GM23338 (cell line): ENCODE measurements around the gene KCNH6. TPM values are rescaled to one million over a fixed set of nuclear protein-coding genes. Genes with fewer than 3 reads are reported as not detected.

ENCODE experiments used
- ATAC-seq: fragments of 200-7000 bp; cut with Tn5 transposase; 3 replicates; pipeline ENCODE4 v1.9.1; 2020
- DNase-seq: peaks from one replicate; pipeline ENCODE4 v3.0.0-alpha.2; 2015; ENCODE audit warnings: low spot score
- H2AFZ ChIP-seq: fragments of 200-600 bp; sonication (generic); 2 replicates; pipeline ENCODE4 v1.8.0; 2016; ENCODE audit warnings: antibody characterized with exemption, mild to moderate bottlenecking, moderate library complexity
- H3F3A ChIP-seq: fragments of 200-600 bp; sonication (generic); replicated peaks from 2 replicates; pipeline ENCODE4 v1.8.0; 2017; ENCODE audit warnings: antibody characterized with exemption, mixed run types, low read depth
- H3K27ac ChIP-seq: fragments of 200-600 bp; sonication (generic); 2 replicates; pipeline ENCODE4 v1.6.1; 2016; ENCODE audit warnings: low read depth
- H3K27me3 ChIP-seq: fragments of 200-600 bp; sonication (generic); 2 replicates; pipeline ENCODE4 v1.8.0; 2016; ENCODE audit warnings: mild to moderate bottlenecking, mixed run types, moderate library complexity; ENCODE audit not compliant: insufficient read depth
- H3K36me3 ChIP-seq: fragments of 200-600 bp; sonication (generic); 2 replicates; pipeline ENCODE4 v1.8.0; 2016; ENCODE audit warnings: mild to moderate bottlenecking; ENCODE audit not compliant: insufficient read depth
- H3K4me1 ChIP-seq: fragments of 200-600 bp; sonication (generic); 2 replicates; pipeline ENCODE4 v1.8.0; 2016; ENCODE audit warnings: mild to moderate bottlenecking, moderate library complexity; ENCODE audit not compliant: insufficient read depth
- H3K4me2 ChIP-seq: fragments of 200-600 bp; sonication (generic); 2 replicates; pipeline ENCODE4 v1.7.1; 2017; ENCODE audit warnings: mixed run types
- H3K4me3 ChIP-seq: fragments of 200-600 bp; sonication (generic); 2 replicates; pipeline ENCODE4 v1.6.1; 2016; ENCODE audit warnings: mixed run types
- H3K79me2 ChIP-seq: fragments of 200-600 bp; sonication (generic); replicated peaks from 2 replicates; pipeline ENCODE4 v1.8.0; 2017; ENCODE audit warnings: mild to moderate bottlenecking; ENCODE audit not compliant: insufficient read depth
- H3K9me2 ChIP-seq: fragments of 200-600 bp; sonication (generic); 2 replicates; pipeline ENCODE4 v1.8.0; 2017; ENCODE audit not compliant: insufficient read depth
- H4K20me1 ChIP-seq: fragments of 200-600 bp; sonication (generic); replicated peaks from 2 replicates; pipeline ENCODE4 v1.8.0; 2017; ENCODE audit warnings: mild to moderate bottlenecking; ENCODE audit not compliant: insufficient read depth
- H3K27ac Mint-ChIP-seq: 2 replicates; pipeline ENCODE4 v1.8.0; 2020; ENCODE audit warnings: inconsistent platforms, mild to moderate bottlenecking, moderate library complexity, mixed read lengths
- H3K27me3 Mint-ChIP-seq: 3 replicates; pipeline ENCODE4 v1.8.0; 2022; ENCODE audit warnings: low read depth, mild to moderate bottlenecking, moderate library complexity, mixed read lengths, inconsistent platforms; ENCODE audit not compliant: insufficient read depth, poor library complexity
- H3K36me3 Mint-ChIP-seq: 3 replicates; pipeline ENCODE4 v1.8.0; 2021; ENCODE audit warnings: low read depth, mild to moderate bottlenecking, inconsistent platforms, moderate library complexity, mixed read lengths
- H3K4me1 Mint-ChIP-seq: 3 replicates; pipeline ENCODE4 v1.8.0; 2020; ENCODE audit warnings: mild to moderate bottlenecking, inconsistent platforms, mixed read lengths
- H3K4me3 Mint-ChIP-seq: 3 replicates; pipeline ENCODE4 v1.8.0; 2021; ENCODE audit warnings: moderate library complexity, mild to moderate bottlenecking, inconsistent platforms, mixed read lengths
- H3K9me3 Mint-ChIP-seq: 3 replicates; pipeline ENCODE4 v1.8.0; 2020; ENCODE audit warnings: moderate library complexity, mild to moderate bottlenecking, inconsistent platforms, mixed read lengths
- CREB1 ChIP-seq: fragments of 250-450 bp; sonication (Bioruptor Pico); IDR thresholded peaks from 2 replicates; pipeline ENCODE4 v1.5.0; 2020; ENCODE audit warnings: low read depth, mild to moderate bottlenecking, moderate library complexity
- polyA plus RNA-seq: library from polyadenylated mRNA; unstranded; fragments of >200 nt; fragmentation: Nextera tagmentation; extraction: Ambion mirVana; gene quantifications from 2 replicates; pipeline ENCODE4 v1.2.1, GENCODE V29; 2016
- total RNA-seq: library from RNA; depleted of rRNA; stranded (reverse); fragments of >200 nt; shearing (Covaris generic); gene quantifications from 2 replicates; pipeline ENCODE4 v1.2.3, GENCODE V29; 2014
- TF ChIP-seq, protein P1 (sequence below): fragments of 250-450 bp; sonication (Bioruptor Pico); IDR thresholded peaks from 2 replicates; pipeline ENCODE4 v1.5.0; 2020; ENCODE audit warnings: mild to moderate bottlenecking, moderate library complexity

The KCNH6 gene
- total and polyA plus RNA-seq, 2 experiments from 2014 or later = 1.3 to 2.8 TPM

DNA sequence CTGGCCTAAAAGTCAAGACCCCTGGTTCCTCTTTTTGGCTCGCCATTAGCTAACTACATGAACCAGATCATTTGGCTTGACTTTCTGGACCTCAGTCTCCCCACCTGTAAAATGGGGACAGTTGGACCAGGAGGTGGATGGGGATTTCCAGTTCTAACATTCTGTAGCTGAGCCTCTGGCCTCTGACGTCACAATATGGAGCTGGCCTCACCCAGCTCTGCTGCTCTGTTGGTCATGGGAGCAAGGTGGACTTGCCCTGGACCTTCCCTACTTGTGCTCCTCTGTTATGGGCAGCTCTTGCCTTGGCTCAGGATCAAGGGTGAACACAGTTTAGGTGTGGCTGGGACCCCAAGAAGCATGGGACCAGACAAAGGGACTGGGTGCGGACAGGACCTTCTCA, 16.5 kb upstream of the KCNH6 start:
- ATAC-seq (no peak), DNase-seq (no peak)
- Mint-ChIP-seq H3K4me1 (no peaks in the 10 kb centered on the region; the same call in 2 of the 3 replicates), H3K9me3 (peaks cover 11% of the 10 kb centered on the region), H3K36me3 (no peaks in the 10 kb centered on the region), H3K27ac (no peak overlapping the region), H3K27me3 (peaks cover 11% of the 10 kb centered on the region), H3K4me3 (no peak overlapping the region)
- Histone ChIP-seq H4K20me1 (no peaks in the 10 kb centered on the region), H3K27ac (no peak overlapping the region), H3K4me3 (no peak overlapping the region), H3K9me2 (0 out of 2 replicates have a peak, but pooled peaks cover 4% of the 10 kb centered on the region), H3K79me2 (no peaks in the 10 kb centered on the region), H3K4me1 (no peaks in the 10 kb centered on the region), H3K36me3 (no peaks in the 10 kb centered on the region), H3K27me3 (no peaks in the 10 kb centered on the region), H3F3A (no peaks in the 10 kb centered on the region), H3K4me2 (no peak overlapping the region), H2AFZ (no peak overlapping the region)
- no peak for TF ChIP-seq CREB1 (CRISPR knock-in tag)

DNA sequence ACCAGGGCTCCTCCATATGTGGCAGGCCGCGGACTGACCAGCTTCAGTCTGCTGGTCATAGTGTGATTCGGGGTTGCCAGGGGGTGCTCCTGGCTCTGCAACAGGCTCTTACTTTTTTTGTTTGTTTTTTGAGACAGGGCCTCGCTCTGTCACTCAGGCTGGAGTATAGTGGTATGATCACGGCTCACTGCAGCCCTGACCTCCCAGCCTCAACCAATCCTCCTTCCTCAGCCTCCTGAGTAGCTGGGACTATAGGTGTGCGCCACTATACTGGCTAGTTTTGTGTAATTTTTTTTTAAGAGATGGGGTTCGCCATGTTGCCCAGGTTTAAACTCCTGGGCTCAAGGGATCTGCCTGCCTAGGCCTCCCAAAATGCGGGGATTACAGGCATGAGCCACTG, 11.8 kb upstream of the KCNH6 start:
- Mint-ChIP-seq H3K36me3 (no peaks in the 10 kb centered on the region), H3K27me3 (peaks cover 5% of the 10 kb centered on the region), H3K4me1 (no peaks in the 10 kb centered on the region), H3K9me3 (peaks cover 5% of the 10 kb centered on the region; the same call in 1 of the 3 replicates), H3K27ac (no peak overlapping the region), H3K4me3 (no peak overlapping the region)
- Histone ChIP-seq H4K20me1 (no peaks in the 10 kb centered on the region), H3K4me2 (no peak overlapping the region), H3K79me2 (no peaks in the 10 kb centered on the region), H3K27me3 (no peaks in the 10 kb centered on the region), H3K27ac (no peak overlapping the region), H3K4me3 (no peak overlapping the region), H3K36me3 (no peaks in the 10 kb centered on the region), H3K4me1 (no peaks in the 10 kb centered on the region), H2AFZ (no peak overlapping the region), H3K9me2 (0 out of 2 replicates have a peak, but pooled peaks cover 1% of the 10 kb centered on the region), H3F3A (no peaks in the 10 kb centered on the region)
- TF ChIP-seq, protein P1, sequence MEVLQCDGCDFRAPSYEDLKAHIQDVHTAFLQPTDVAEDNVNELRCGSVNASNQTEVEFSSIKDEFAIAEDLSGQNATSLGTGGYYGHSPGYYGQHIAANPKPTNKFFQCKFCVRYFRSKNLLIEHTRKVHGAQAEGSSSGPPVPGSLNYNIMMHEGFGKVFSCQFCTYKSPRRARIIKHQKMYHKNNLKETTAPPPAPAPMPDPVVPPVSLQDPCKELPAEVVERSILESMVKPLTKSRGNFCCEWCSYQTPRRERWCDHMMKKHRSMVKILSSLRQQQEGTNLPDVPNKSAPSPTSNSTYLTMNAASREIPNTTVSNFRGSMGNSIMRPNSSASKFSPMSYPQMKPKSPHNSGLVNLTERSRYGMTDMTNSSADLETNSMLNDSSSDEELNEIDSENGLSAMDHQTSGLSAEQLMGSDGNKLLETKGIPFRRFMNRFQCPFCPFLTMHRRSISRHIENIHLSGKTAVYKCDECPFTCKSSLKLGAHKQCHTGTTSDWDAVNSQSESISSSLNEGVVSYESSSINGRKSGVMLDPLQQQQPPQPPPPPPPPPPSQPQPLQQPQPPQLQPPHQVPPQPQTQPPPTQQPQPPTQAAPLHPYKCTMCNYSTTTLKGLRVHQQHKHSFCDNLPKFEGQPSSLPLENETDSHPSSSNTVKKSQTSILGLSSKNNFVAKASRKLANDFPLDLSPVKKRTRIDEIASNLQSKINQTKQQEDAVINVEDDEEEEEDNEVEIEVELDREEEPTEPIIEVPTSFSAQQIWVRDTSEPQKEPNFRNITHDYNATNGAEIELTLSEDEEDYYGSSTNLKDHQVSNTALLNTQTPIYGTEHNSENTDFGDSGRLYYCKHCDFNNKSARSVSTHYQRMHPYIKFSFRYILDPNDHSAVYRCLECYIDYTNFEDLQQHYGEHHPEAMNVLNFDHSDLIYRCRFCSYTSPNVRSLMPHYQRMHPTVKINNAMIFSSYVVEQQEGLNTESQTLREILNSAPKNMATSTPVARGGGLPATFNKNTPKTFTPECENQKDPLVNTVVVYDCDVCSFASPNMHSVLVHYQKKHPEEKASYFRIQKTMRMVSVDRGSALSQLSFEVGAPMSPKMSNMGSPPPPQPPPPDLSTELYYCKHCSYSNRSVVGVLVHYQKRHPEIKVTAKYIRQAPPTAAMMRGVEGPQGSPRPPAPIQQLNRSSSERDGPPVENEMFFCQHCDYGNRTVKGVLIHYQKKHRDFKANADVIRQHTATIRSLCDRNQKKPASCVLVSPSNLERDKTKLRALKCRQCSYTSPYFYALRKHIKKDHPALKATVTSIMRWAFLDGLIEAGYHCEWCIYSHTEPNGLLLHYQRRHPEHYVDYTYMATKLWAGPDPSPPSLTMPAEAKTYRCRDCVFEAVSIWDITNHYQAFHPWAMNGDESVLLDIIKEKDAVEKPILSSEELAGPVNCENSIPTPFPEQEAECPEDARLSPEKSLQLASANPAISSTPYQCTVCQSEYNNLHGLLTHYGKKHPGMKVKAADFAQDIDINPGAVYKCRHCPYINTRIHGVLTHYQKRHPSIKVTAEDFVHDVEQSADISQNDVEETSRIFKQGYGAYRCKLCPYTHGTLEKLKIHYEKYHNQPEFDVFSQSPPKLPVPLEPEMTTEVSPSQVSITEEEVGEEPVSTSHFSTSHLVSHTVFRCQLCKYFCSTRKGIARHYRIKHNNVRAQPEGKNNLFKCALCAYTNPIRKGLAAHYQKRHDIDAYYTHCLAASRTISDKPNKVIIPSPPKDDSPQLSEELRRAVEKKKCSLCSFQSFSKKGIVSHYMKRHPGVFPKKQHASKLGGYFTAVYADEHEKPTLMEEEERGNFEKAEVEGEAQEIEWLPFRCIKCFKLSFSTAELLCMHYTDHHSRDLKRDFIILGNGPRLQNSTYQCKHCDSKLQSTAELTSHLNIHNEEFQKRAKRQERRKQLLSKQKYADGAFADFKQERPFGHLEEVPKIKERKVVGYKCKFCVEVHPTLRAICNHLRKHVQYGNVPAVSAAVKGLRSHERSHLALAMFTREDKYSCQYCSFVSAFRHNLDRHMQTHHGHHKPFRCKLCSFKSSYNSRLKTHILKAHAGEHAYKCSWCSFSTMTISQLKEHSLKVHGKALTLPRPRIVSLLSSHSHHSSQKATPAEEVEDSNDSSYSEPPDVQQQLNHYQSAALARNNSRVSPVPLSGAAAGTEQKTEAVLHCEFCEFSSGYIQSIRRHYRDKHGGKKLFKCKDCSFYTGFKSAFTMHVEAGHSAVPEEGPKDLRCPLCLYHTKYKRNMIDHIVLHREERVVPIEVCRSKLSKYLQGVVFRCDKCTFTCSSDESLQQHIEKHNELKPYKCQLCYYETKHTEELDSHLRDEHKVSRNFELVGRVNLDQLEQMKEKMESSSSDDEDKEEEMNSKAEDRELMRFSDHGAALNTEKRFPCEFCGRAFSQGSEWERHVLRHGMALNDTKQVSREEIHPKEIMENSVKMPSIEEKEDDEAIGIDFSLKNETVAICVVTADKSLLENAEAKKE (CRISPR knock-in tag) = no peak
- DNase-seq (no peak), ATAC-seq (no peak)
